SJCRH30 (cell line): Measurements from ENCODE around the gene PBXIP1. TPM values are rescaled to one million over a fixed set of nuclear protein-coding genes. Genes with fewer than 3 reads are reported as not detected.

Experiments
- DNase-seq, 2 experiments: peaks; one replicate each; pipeline ENCODE4 v3.0.0-alpha.2; 2015 to 2020
- H3K27ac ChIP-seq: fragments of 250-450 bp; sonication (Bioruptor Pico); 2 replicates; pipeline ENCODE4 v1.5.1; 2020; ENCODE audit warnings: mild to moderate bottlenecking, moderate library complexity
- H3K27me3 ChIP-seq: fragments of 250-450 bp; sonication (Bioruptor Pico); 2 replicates; pipeline ENCODE4 v1.5.1; 2020; ENCODE audit warnings: mild to moderate bottlenecking, moderate library complexity
- H3K36me3 ChIP-seq: fragments of 250-450 bp; sonication (Bioruptor Pico); 2 replicates; pipeline ENCODE4 v1.5.1; 2020; ENCODE audit warnings: mild to moderate bottlenecking, moderate library complexity
- H3K4me1 ChIP-seq: fragments of 250-450 bp; sonication (Bioruptor Pico); 2 replicates; pipeline ENCODE4 v1.5.1; 2020; ENCODE audit warnings: mild to moderate bottlenecking, moderate library complexity
- H3K4me3 ChIP-seq: fragments of 250-450 bp; sonication (Bioruptor Pico); 2 replicates; pipeline ENCODE4 v1.5.1; 2020; ENCODE audit warnings: mild to moderate bottlenecking, moderate library complexity
- H3K9me3 ChIP-seq: fragments of 250-450 bp; sonication (Bioruptor Pico); replicated peaks from 2 replicates; pipeline ENCODE4 v1.5.1; 2020; ENCODE audit warnings: mild to moderate bottlenecking, moderate library complexity
- total RNA-seq: library from RNA; depleted of rRNA; stranded (reverse); fragments of >200 nt; shearing (Covaris generic); gene quantifications from 2 replicates; pipeline ENCODE4 v1.2.3, GENCODE V29; 2014

PBXIP1 gene
- total RNA-seq, 1 experiment from 2014 or later = 40.2 TPM

DNA sequence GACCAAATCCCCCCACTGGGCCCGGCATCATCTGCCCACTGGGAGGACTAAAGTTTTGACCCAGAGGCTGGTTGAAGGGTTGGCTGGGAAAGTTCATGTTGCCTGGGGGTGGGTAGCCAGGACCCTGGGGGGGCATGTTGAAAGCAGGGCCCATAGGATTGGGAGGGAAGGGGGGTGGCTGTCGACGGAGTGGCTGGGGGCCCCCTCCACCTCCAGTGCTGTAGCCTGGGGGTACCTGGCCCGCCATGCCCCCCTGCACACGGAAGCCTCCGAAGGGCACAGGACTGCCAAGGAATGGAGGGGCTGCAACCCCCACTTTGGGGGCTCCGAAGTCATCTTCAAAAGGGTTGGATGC lies 3.5 kb upstream of the PBXIP1 start:
- DNase-seq = no peak
- H3K9me3 ChIP-seq = no peaks in the 10 kb centered on the region
- no peak overlapping the region for H3K27ac ChIP-seq
- H3K4me3 ChIP-seq = no peak overlapping the region
- H3K4me1 ChIP-seq = peaks cover 24% of the 10 kb centered on the region
- H3K27me3 ChIP-seq = no peaks in the 10 kb centered on the region
- H3K36me3 ChIP-seq = peaks cover under 1% of the 10 kb centered on the region; the same call in 1 of the 2 replicates

DNA sequence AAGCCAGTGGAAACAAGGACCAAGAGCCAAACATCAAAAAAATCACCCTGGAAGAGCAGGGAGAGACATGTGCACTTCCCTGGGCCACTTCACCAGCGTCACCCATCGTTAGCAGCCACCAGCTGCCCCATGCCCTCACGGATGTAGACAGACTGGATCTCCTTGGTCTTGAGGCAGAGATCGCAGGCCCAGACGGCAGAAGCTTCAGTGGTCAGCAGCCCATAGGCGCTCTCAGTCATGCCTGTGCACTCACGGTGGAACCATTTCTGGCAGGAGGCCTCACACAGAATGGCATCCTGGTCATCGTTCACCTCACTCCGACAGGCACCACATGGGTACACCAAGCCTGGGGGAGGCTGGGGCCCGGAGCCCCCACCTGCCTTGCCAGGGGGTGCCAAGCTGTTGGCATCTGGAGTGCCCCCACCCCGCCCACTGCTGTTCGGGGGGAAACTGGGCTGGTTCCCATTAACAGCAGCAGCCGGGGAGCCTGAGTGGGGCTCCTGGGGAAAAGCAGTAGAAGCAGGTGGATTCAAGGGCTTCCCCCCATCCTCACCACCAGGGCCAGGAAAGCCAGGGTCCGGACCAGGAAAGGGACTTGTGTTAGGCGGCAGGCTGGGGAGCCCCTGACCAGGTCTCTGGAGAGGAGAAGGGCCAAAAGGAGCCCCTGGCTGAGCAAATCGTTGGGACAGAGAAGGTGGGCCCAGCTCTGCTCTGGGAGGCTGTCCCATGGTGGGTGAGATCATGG lies 3.0 kb upstream of the PBXIP1 start:
- peaks cover 28% of the 10 kb centered on the region for H3K4me1 ChIP-seq
- no peak for DNase-seq
- H3K27ac ChIP-seq = no peak overlapping the region
- no peak overlapping the region for H3K4me3 ChIP-seq
- no peaks in the 10 kb centered on the region for H3K9me3 ChIP-seq
- no peaks in the 10 kb centered on the region for H3K36me3 ChIP-seq
- no peaks in the 10 kb centered on the region for H3K27me3 ChIP-seq

- no peak for DNase-seq
- Histone ChIP-seq H3K27ac (no peak overlapping the region), H3K4me3 (no peak overlapping the region), H3K36me3 (no peaks in the 10 kb centered on the region), H3K9me3 (no peaks in the 10 kb centered on the region), H3K4me1 (peaks cover 28% of the 10 kb centered on the region), H3K27me3 (no peaks in the 10 kb centered on the region)
Measured at GRCh38 chr1:154958036-154958435, 2.1 kb upstream of the PBXIP1 start.

GRCh38 chr1:154957091-154957657 lies 1.3 kb upstream of the PBXIP1 start:
- peak overlapping the region; percentile 98 for H3K27ac ChIP-seq
- peaks cover 36% of the 10 kb centered on the region for H3K4me1 ChIP-seq

DNA sequence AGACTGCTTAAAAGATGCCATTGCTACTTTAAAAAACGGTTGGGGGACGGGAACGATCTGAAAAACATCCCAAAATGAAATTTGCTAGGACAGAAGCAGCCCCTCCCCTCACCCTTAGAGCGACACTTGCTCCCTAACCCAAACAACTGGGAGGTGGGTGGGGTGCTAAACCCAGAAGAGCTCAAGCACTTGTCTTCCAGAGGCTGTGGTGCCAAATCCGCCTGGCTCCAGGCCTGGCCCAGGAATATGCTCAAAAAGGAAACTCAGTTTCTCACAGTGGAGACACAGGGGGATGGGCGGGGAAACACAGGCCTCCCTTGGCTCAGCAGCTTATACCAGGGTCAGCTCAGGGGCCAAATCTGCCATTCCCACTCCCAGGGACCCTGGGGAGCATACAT lies 644 bp upstream of the PBXIP1 start:
- Histone ChIP-seq H3K27ac (peak overlapping the region; percentile 98), H3K9me3 (no peaks in the 10 kb centered on the region), H3K27me3 (no peaks in the 10 kb centered on the region), H3K36me3 (no peaks in the 10 kb centered on the region), H3K4me1 (peaks cover 39% of the 10 kb centered on the region), H3K4me3 (peak overlapping the region; percentile 63)
- peak; percentile 69 to 78 for DNase-seq

More at GRCh38 chr1:154957091-154957657, 1.3 kb upstream of the PBXIP1 start:
- Histone ChIP-seq H3K27me3 (no peaks in the 10 kb centered on the region), H3K9me3 (no peaks in the 10 kb centered on the region), H3K36me3 (no peaks in the 10 kb centered on the region), H3K4me3 (peak overlapping the region; percentile 63)
- no peak for DNase-seq

GRCh38 chr1:154955039-154955717 lies 721 bp downstream of the PBXIP1 start:
- H3K4me3 ChIP-seq = peak overlapping the region; percentile 63
- peak; percentile 87 to 90 for DNase-seq
- peaks cover 39% of the 10 kb centered on the region for H3K4me1 ChIP-seq
- H3K36me3 ChIP-seq = no peaks in the 10 kb centered on the region
- no peaks in the 10 kb centered on the region for H3K9me3 ChIP-seq
- no peaks in the 10 kb centered on the region for H3K27me3 ChIP-seq
- peak overlapping the region; percentile 98 for H3K27ac ChIP-seq

- H3K4me3 ChIP-seq = no peak overlapping the region
- peaks cover 39% of the 10 kb centered on the region for H3K4me1 ChIP-seq
- H3K9me3 ChIP-seq = no peaks in the 10 kb centered on the region
- no peaks in the 10 kb centered on the region for H3K36me3 ChIP-seq
- peak overlapping the region; percentile 12; the same call in 1 of the 2 replicates for H3K27ac ChIP-seq
- DNase-seq = no peak
- H3K27me3 ChIP-seq = no peaks in the 10 kb centered on the region
Measured at GRCh38 chr1:154954541-154954940, 1.4 kb downstream of the PBXIP1 start.

- DNase-seq = no peak
- Histone ChIP-seq H3K9me3 (no peaks in the 10 kb centered on the region), H3K4me1 (peaks cover 39% of the 10 kb centered on the region), H3K36me3 (no peaks in the 10 kb centered on the region), H3K27ac (no peak overlapping the region), H3K27me3 (no peaks in the 10 kb centered on the region), H3K4me3 (no peak overlapping the region)
Measured at GRCh38 chr1:154953611-154954038, 2.3 kb downstream of the PBXIP1 start.

- Histone ChIP-seq H3K9me3 (no peaks in the 10 kb centered on the region), H3K27ac (no peak overlapping the region; the same call in 1 of the 2 replicates)
Measured at GRCh38 chr1:154952664-154953063, 3.2 kb downstream of the PBXIP1 start.

DNA sequence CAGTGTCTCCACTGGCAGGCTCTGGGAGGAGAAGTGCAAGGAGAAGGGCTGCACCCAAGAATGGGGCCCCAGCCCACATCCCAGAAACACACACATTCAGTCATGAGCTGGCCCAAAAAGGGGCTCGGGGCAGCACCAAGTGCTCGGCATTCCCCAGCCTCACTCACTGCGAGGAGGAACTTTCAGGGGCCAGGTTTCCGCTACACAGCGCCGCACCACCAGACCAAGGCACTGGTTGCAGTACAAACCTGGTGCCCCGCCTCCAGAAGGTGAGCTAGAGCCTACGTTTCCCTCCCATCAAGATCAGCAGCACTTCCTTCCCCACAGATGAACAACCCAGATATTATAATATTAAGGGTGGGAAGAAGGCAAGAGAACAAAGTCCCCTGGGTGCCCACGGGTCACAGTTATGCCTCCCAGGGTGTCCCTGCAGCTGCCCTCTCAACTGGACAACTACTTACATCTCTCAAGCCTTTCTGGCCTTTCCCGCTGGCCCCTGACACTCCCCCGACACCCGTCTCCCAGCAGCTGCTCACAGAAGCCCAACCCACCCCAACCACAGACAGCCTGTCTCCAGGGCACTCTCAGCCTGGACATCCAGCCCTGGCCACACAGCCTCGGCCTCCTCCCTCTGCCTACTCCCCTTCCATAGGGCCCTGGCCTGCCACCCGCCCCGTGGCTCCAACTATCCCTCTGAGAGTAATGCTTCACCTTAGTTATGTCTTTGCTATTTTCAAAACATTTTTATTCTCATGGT lies 3.8 kb downstream of the PBXIP1 start:
- DNase-seq = peak; percentile 69 to 73
- Histone ChIP-seq H3K9me3 (no peaks in the 10 kb centered on the region), H3K27me3 (no peaks in the 10 kb centered on the region), H3K4me1 (peaks cover 32% of the 10 kb centered on the region), H3K4me3 (no peak overlapping the region), H3K36me3 (no peaks in the 10 kb centered on the region), H3K27ac (no peak overlapping the region; the same call in 1 of the 2 replicates)

More at GRCh38 chr1:154952664-154953063, 3.2 kb downstream of the PBXIP1 start:
- no peak for DNase-seq
- Histone ChIP-seq H3K4me3 (no peak overlapping the region), H3K27me3 (no peaks in the 10 kb centered on the region), H3K4me1 (peaks cover 37% of the 10 kb centered on the region), H3K36me3 (no peaks in the 10 kb centered on the region)

DNA sequence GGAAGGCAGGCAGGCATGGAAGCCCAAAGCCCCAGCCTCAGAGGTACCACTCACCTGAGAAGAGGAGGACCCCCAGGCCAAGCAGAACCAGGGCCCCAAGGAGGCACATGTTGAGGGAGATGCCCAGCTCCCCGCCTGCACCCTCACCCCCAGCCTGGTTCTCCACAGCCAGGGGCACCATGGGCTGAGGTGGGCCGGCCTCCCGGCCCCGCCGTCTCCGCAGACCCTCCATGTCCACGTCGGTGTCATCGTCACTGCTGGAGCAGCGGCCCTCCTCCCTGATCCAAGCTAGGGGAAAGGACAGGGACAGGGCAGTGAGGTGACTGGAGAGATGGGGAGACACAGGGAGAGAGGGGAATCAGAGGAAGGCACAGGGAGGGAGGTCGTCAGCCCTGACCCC lies 7.8 kb downstream of the PBXIP1 start:
- Histone ChIP-seq H3K4me1 (peaks cover 25% of the 10 kb centered on the region), H3K9me3 (no peaks in the 10 kb centered on the region), H3K27ac (no peak overlapping the region), H3K4me3 (no peak overlapping the region), H3K36me3 (peaks cover 3% of the 10 kb centered on the region; the same call in 1 of the 2 replicates), H3K27me3 (no peaks in the 10 kb centered on the region)
- no peak for DNase-seq

GRCh38 chr1:154945962-154946850 lies 9.7 kb downstream of the PBXIP1 start:
- Histone ChIP-seq H3K4me1 (peaks cover 17% of the 10 kb centered on the region), H3K4me3 (no peak overlapping the region), H3K9me3 (no peaks in the 10 kb centered on the region), H3K36me3 (peaks cover 3% of the 10 kb centered on the region; the same call in 1 of the 2 replicates), H3K27me3 (no peaks in the 10 kb centered on the region), H3K27ac (no peak overlapping the region)
- DNase-seq = no peak

DNA sequence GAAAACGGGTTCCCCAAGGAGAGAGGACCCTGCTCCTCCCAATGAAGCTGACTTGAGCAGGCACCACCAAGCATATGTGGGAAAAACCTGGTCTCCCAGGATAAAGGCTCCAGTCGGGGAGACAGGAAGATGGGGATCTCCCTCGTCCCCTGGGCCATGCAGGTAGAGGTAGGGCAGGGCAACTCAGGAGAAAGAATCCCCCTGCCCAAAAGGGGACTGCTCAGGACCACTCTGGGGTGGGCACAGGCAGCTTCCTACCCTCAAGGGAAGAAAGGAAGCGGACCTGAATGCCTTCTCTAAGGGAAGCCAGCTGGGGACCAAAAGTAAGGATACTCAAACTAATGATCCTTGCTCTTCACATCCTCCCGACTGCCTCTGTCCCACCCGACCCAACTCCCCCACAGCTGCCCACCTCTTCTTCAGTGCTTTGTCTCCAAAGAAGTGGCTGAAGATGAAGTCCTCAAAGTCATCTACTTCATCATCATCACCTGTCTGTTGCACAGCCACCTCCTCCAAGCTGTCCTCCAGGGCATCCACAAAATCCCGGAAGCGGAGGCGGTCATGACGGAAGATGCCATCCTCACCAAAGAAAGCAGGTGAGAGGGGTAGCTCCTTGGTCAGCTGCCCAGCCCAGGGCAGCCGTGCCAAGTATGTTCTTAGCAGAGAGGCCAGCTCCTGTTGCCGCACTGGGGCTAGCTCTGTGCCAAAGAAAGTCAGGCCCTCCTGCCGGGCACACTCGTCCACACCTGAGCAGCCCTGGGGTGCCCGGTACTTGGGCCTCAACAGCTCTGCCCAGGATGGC lies 10.5 kb downstream of the PBXIP1 start:
- no peak overlapping the region for H3K27ac ChIP-seq
- H3K27me3 ChIP-seq = no peaks in the 10 kb centered on the region
- peaks cover 17% of the 10 kb centered on the region for H3K4me1 ChIP-seq
- H3K36me3 ChIP-seq = peaks cover 3% of the 10 kb centered on the region; the same call in 1 of the 2 replicates
- DNase-seq = no peak
- no peaks in the 10 kb centered on the region for H3K9me3 ChIP-seq
- no peak overlapping the region for H3K4me3 ChIP-seq
